ENCODE results near the gene ZNF23. TPM values are rescaled to one million over a fixed set of nuclear protein-coding genes. Genes with fewer than 3 reads are reported as not detected.

ZNF23 gene
- total and polyA plus RNA-seq, 8 donors = 1.2 to 52.6 (median 5.5) TPM

GRCh38 chr16:71406724-71407123 lies 55.3 kb downstream of the ZNF23 start:
- Histone ChIP-seq H3K9me3 (peaks cover 0 to 5% (median 3%) of the 10 kb centered on the region in 4 donors), H3K36me3 (no peaks in the 10 kb centered on the region), H3K4me1 (no peaks in the 10 kb centered on the region), H3K27ac (no peak overlapping the region), H3K4me3 (no peak overlapping the region), H3K27me3 (peaks cover 0 to 77% (median 22%) of the 10 kb centered on the region in 3 donors)
- TF ChIP-seq POLR2A (IDR thresholded peaks at IDR 0.05) (no peak), POLR2AphosphoS5 (IDR thresholded peaks at IDR 0.05) (no peak), CTCF (IDR thresholded peaks at IDR 0.05) (no peak), EP300 (IDR thresholded peaks at IDR 0.05) (no peak)
- no peak for DNase-seq
- intact Hi-C loops (cut with DNase I; ENCODE audit: low total_unique reads) = no loop called here
- WGBS, 5 donors = 62 to 72% (median 70%) methylated on average over 8 of the region's 8 CpGs

- Histone ChIP-seq H3K4me1 (no peaks in the 10 kb centered on the region), H3K9me3 (peaks cover 0 to 5% (median 3%) of the 10 kb centered on the region in 4 donors), H3K27ac (no peak overlapping the region), H3K36me3 (no peaks in the 10 kb centered on the region), H3K27me3 (peaks cover 0 to 77% (median 22%) of the 10 kb centered on the region in 3 donors), H3K4me3 (no peak overlapping the region)
- DNase-seq = no peak
- intact Hi-C loops (cut with DNase I; ENCODE audit: low total_unique reads) = no loop called here
- TF ChIP-seq POLR2AphosphoS5 (IDR thresholded peaks at IDR 0.05) (no peak), POLR2A (IDR thresholded peaks at IDR 0.05) (no peak), EP300 (IDR thresholded peaks at IDR 0.05) (no peak), CTCF (IDR thresholded peaks at IDR 0.05) (no peak)
- WGBS, 5 donors = 70 to 87% (median 82%) methylated on average over 5 of the region's 5 CpGs
Observed at GRCh38 chr16:71406316-71406715, 55.7 kb downstream of the ZNF23 start.

GRCh38 chr16:71404364-71404763 lies 57.7 kb downstream of the ZNF23 start:
- Histone ChIP-seq H3K36me3 (no peaks in the 10 kb centered on the region), H3K9me3 (peaks cover 0 to 5% (median 3%) of the 10 kb centered on the region in 4 donors), H3K4me3 (no peak overlapping the region), H3K27me3 (peaks cover 0 to 57% (median 16%) of the 10 kb centered on the region in 3 donors), H3K27ac (no peak overlapping the region), H3K4me1 (no peaks in the 10 kb centered on the region)
- 56 to 64% (median 60%) methylated on average over 4 of the region's 4 CpGs for WGBS, 5 donors
- no peak for DNase-seq
- intact Hi-C loops (cut with DNase I; ENCODE audit: low total_unique reads) = no loop called here
- TF ChIP-seq POLR2AphosphoS5 (IDR thresholded peaks at IDR 0.05) = no peak
- no peak for TF ChIP-seq POLR2A (IDR thresholded peaks at IDR 0.05)
- TF ChIP-seq EP300 (IDR thresholded peaks at IDR 0.05) = no peak
- no peak for TF ChIP-seq CTCF (IDR thresholded peaks at IDR 0.05)

GRCh38 chr16:71402674-71403073 lies 59.4 kb downstream of the ZNF23 start:
- Histone ChIP-seq H3K27me3 (peaks cover 0 to 42% (median 15%) of the 10 kb centered on the region in 3 donors), H3K9me3 (peaks cover 0 to 5% (median 3%) of the 10 kb centered on the region in 4 donors), H3K4me1 (no peaks in the 10 kb centered on the region), H3K27ac (no peak overlapping the region), H3K36me3 (no peaks in the 10 kb centered on the region), H3K4me3 (no peak overlapping the region)
- intact Hi-C loops (cut with DNase I; ENCODE audit: low total_unique reads) = no loop called here
- no peak for TF ChIP-seq EP300 (IDR thresholded peaks at IDR 0.05)
- TF ChIP-seq POLR2AphosphoS5 (IDR thresholded peaks at IDR 0.05) = no peak
- no peak for TF ChIP-seq POLR2A (IDR thresholded peaks at IDR 0.05)
- TF ChIP-seq CTCF (IDR thresholded peaks at IDR 0.05) = no peak
- no peak for DNase-seq
- 67 to 83% (median 78%) methylated on average over 11 of the region's 11 CpGs for WGBS, 5 donors

Data from stomach (tissue), 9 donors.